SJSA1 (cell line): ENCODE data around the gene SPINK6. TPM values are rescaled to one million over a fixed set of nuclear protein-coding genes. Genes with fewer than 3 reads are reported as not detected.
A peak's percentile ranks its signal among the peaks of the same experiment; 100 is the strongest.

Experiments used
- DNase-seq, 2 experiments: peaks; one replicate each; pipeline ENCODE4 v3.0.0-alpha.2; 2015 to 2020; ENCODE audit warnings: low spot score in 2 of 2, low read depth in 1 of 2
- H3K27ac ChIP-seq: fragments of 250-450 bp; sonication (Bioruptor Pico); 2 replicates; pipeline ENCODE4 v1.5.1; 2020; ENCODE audit warnings: mild to moderate bottlenecking, moderate library complexity
- H3K27me3 ChIP-seq: fragments of 250-450 bp; sonication (Bioruptor Pico); replicated peaks from 2 replicates; pipeline ENCODE4 v1.5.1; 2020; ENCODE audit warnings: mild to moderate bottlenecking, moderate library complexity
- H3K36me3 ChIP-seq: fragments of 250-450 bp; sonication (Bioruptor Pico); 2 replicates; pipeline ENCODE4 v1.5.1; 2020; ENCODE audit warnings: mild to moderate bottlenecking
- H3K4me1 ChIP-seq: fragments of 250-450 bp; sonication (Bioruptor Pico); replicated peaks from 2 replicates; pipeline ENCODE4 v1.6.1; 2021; ENCODE audit warnings: mild to moderate bottlenecking
- H3K4me3 ChIP-seq: fragments of 250-450 bp; sonication (Bioruptor Pico); 2 replicates; pipeline ENCODE4 v1.5.1; 2020; ENCODE audit warnings: mild to moderate bottlenecking
- H3K9me3 ChIP-seq: fragments of 250-450 bp; sonication (Bioruptor Pico); replicated peaks from 2 replicates; pipeline ENCODE4 v1.5.1; 2020; ENCODE audit warnings: mild to moderate bottlenecking
- total RNA-seq: library from RNA; depleted of rRNA; stranded (reverse); fragments of >200 nt; shearing (Covaris generic); gene quantifications from 2 replicates; pipeline ENCODE4 v1.2.3, GENCODE V29; 2014; rRNA removed

SPINK6 gene, protein sequence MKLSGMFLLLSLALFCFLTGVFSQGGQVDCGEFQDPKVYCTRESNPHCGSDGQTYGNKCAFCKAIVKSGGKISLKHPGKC
- total RNA-seq, result not detected in 2 replicates

DNA sequence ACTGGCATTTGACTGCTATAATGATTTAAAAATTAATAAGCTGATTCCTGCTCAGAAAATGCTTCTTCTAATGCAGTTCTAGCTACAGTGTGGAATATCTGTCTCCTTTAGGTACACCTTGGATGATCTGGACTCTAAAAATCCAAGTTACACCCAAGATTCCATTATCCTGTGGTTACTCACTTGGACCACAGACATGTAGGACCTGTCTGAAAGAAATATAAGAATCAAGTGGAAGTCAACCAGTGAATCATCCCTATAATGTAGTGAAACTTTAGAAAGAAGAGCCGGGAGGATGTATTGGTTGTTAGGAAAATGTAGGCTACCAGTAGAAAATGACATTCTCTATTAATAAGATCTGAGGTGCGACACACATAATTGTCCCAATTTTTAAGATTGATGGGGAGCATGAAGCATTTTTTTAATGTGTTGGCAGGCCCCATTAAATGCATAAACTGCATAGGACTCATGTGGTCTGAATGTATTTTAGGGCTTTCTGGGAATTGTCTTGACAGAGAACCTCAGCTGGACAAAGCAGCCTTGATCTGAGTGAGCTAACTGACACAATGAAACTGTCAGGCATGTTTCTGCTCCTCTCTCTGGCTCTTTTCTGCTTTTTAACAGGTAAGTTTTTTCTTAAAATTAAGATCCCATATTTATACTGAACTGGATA lies at the start of gene SPINK6:
TSS of gene SPINK6 (plus strand) at position 512 of the 673 bp plus-strand sequence. CDS start at position 567, 55 bp downstream.
- H3K4me3 ChIP-seq, result no peak within 1 kb of the TSS
- no peak within 1 kb of the TSS for H3K27ac ChIP-seq
- H3K9me3 ChIP-seq, result no peaks in the 10 kb centered on the region; the same call in 1 of the 2 replicates
- no peak for DNase-seq
- no peaks in the 10 kb centered on the region for H3K36me3 ChIP-seq
- no peaks in the 10 kb centered on the region for H3K4me1 ChIP-seq
- no peaks in the 10 kb centered on the region; the same call in 1 of the 2 replicates for H3K27me3 ChIP-seq

DNA sequence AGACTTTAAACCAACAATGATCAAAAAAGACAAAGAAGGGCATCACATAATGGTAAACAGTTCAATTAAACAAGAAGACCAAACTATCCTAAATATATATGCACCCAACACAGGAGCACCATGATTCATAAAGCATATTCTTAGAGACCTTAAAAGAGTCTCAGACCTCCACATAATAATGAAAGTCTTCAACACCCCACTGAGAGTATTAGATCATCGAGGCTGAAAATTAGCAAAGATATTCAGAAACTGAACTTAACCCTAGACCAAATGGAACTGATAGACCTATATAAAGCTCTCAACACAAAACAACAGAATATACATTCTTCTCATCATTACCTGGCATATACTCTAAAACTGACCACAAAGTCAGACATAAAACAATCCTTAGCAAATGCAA lies 46.2 kb upstream of the SPINK6 start:
- H3K4me3 ChIP-seq, result no peak overlapping the region
- no peak for DNase-seq
- no peaks in the 10 kb centered on the region for H3K4me1 ChIP-seq
- H3K36me3 ChIP-seq, result no peaks in the 10 kb centered on the region
- H3K27ac ChIP-seq, result no peak overlapping the region
- no peaks in the 10 kb centered on the region for H3K9me3 ChIP-seq
- no peaks in the 10 kb centered on the region for H3K27me3 ChIP-seq

DNA sequence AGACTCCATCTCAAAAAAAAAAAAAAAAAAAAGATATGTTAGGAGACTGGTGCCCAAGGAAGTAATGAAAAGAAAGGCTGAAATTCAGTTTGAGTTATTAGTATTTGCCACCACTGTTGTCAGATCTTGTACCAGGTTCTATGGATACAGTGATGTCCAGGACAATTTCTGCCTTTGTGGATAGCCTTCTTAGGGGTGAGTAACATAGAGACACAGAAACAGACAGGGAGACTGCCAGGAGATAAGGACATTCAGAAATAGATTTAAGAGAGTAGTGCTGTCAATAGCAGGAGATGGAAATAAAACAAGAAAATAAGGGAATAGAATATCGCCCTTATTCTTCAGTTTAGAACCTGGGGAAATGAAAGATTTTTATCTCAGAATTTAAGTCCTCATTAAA lies 40.8 kb upstream of the SPINK6 start:
- DNase-seq, result no peak
- no peaks in the 10 kb centered on the region for H3K36me3 ChIP-seq
- H3K27ac ChIP-seq, result no peak overlapping the region
- no peaks in the 10 kb centered on the region for H3K9me3 ChIP-seq
- no peaks in the 10 kb centered on the region for H3K27me3 ChIP-seq
- no peaks in the 10 kb centered on the region for H3K4me1 ChIP-seq
- H3K4me3 ChIP-seq, result no peak overlapping the region

DNA sequence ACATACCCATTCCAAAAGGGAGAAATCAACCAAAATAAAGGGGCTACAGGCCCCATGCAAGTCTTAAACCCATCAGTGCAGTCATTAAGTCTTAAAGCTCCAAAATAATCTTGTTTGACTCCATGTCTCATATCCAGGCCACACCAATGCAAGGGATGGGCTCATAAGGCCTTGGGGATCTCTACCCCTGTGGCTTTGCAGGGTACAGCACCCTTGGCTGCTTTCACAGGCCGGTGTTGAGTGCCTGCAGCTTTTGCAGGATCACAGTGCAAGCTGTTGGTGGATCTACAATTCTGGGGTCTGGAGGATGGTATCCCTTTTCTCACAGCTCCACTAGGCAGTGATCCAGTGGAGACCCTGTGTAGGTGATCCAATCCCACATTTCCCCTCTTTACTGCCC lies 39.5 kb upstream of the SPINK6 start:
- Histone ChIP-seq H3K4me3 (no peak overlapping the region), H3K27me3 (no peaks in the 10 kb centered on the region), H3K36me3 (no peaks in the 10 kb centered on the region), H3K4me1 (no peaks in the 10 kb centered on the region), H3K27ac (no peak overlapping the region), H3K9me3 (no peaks in the 10 kb centered on the region)
- DNase-seq, result no peak

DNA sequence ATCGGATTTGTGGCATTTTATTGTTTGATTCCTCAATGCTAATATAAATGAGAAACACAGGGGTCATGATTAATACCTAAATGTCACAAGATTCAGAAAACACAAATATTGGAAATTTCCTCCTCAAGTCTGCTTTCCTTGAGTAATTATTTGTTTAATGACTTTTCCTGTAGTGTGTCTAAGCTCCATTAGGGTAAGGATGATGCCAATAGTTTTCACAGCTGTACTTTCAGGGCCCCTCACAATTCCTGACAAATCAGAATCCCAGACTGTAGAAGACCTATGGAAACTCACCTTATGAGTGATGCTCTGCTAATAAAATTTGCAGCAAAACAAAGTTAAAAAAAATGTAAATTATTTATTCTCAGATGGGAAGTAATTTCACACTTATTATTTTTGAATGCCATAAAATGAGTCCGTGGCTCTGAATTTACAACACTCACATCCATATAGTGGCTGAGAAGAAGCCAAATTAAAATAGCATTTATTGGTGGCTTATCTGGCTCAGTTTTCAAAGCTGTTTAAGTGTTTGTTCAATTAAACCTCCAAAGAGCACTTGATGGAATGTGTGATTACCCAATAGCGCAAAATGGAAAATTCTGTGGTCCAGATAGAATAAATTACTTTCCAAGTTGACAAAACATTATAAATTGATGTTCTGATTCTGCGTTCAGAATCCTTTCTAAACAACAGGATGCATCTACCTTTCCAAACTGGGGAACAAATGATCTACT lies 36.1 kb upstream of the SPINK6 start:
- H3K4me1 ChIP-seq, result no peaks in the 10 kb centered on the region
- H3K9me3 ChIP-seq, result no peaks in the 10 kb centered on the region
- DNase-seq, result no peak

DNA sequence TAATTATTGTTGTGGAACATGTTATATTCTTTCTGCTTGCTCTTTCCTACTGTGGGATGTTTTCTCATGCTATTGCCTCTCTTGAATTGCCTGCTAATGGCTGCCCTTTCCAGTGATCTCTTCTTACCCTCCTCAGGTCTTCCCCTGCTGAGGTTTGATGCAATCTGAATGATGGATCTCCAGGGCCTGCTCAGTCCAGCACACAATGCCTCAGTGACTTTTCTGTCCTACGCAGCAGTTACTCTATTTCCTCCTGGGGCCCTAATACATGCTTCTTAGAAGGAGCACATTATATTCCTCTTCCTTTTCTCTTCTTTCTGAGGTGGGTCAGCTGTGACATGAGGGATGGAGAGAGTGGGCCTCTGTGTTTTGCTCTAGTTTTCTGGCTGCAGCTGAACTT lies 34.6 kb upstream of the SPINK6 start, which contains the start of gene SPINK14:
TSS of gene SPINK14 (plus strand) at position 301 of the 400 bp plus-strand sequence. CDS start 1,187 bp downstream, outside the sequence.
- H3K36me3 ChIP-seq, result no peaks in the 10 kb centered on the region
- DNase-seq, result no peak
- H3K4me1 ChIP-seq, result no peaks in the 10 kb centered on the region
- H3K27ac ChIP-seq, result no peak within 1 kb of the TSS
- H3K9me3 ChIP-seq, result no peaks in the 10 kb centered on the region
- H3K4me3 ChIP-seq, result no peak within 1 kb of the TSS
- no peaks in the 10 kb centered on the region for H3K27me3 ChIP-seq

More for the DNA sequence above, 36.1 kb upstream of the SPINK6 start:
- Histone ChIP-seq H3K27ac (no peak overlapping the region), H3K27me3 (no peaks in the 10 kb centered on the region), H3K4me3 (no peak overlapping the region), H3K36me3 (no peaks in the 10 kb centered on the region)

DNA sequence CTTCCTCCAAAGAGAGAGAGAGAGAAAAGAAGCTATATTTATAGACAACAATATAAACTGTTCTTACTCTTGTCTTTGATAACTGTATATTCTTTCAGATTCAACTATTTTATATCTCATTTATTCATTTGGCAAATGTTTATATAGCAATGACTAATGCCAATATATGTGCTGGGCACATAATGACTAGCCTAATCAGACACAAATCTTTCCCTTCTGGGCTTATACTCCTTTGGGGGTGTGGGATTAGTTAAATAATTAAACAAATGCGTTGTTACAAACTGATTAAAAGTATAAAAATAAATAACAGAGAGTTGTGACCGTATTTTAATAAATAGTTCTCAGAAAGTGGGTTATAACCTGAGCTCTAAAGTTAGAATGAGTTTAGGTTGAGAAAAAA lies 30.5 kb upstream of the SPINK6 start:
- no peak overlapping the region for H3K4me3 ChIP-seq
- H3K27me3 ChIP-seq, result no peaks in the 10 kb centered on the region
- no peaks in the 10 kb centered on the region for H3K9me3 ChIP-seq
- H3K36me3 ChIP-seq, result no peaks in the 10 kb centered on the region
- H3K27ac ChIP-seq, result no peak overlapping the region
- DNase-seq, result no peak
- no peaks in the 10 kb centered on the region for H3K4me1 ChIP-seq

DNA sequence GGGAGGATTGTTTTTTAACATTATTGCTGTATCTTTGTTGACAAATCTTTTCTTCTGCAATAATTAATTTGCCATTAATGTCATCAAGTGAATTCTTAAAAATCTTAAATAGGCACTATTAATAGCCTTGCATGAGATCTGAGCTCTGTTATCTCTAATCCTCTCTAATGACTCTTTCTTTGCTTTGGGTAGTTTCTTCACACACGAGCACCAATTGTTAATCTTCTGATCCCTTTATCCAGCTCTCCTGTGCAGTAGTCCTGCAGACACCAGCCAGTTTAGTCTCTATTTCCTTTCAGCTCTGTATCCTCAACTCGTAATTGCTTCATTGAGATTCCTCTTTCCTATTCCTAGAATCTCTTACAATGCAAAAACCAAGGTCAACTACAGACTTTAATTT lies 26.4 kb upstream of the SPINK6 start:
- Histone ChIP-seq H3K4me3 (no peak overlapping the region), H3K36me3 (no peaks in the 10 kb centered on the region), H3K27ac (no peak overlapping the region), H3K27me3 (no peaks in the 10 kb centered on the region), H3K4me1 (no peaks in the 10 kb centered on the region), H3K9me3 (no peaks in the 10 kb centered on the region)
- DNase-seq, result no peak

DNA sequence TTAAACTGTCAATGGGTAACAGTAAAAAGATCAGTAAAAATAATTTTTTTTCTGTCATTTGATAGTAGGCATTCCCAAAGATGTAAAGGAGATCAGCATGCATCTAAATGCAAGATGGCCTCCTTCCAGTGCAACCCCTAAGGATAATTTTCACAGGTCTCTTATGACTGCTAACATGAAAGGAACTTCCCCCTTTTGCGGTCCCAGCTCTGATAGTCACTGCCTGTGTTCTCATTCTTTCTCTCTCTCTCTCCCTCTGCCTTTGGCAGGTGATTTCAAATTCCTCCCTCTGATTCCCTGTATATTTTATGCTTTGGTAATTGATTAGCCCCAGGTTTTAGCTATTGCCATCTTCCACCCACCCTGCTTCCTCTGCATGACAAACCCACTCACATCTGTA lies 25.6 kb upstream of the SPINK6 start:
- H3K4me3 ChIP-seq, result no peak overlapping the region
- no peaks in the 10 kb centered on the region for H3K4me1 ChIP-seq
- H3K27me3 ChIP-seq, result no peaks in the 10 kb centered on the region
- no peaks in the 10 kb centered on the region for H3K36me3 ChIP-seq
- H3K27ac ChIP-seq, result no peak overlapping the region
- no peak for DNase-seq
- H3K9me3 ChIP-seq, result no peaks in the 10 kb centered on the region

DNA sequence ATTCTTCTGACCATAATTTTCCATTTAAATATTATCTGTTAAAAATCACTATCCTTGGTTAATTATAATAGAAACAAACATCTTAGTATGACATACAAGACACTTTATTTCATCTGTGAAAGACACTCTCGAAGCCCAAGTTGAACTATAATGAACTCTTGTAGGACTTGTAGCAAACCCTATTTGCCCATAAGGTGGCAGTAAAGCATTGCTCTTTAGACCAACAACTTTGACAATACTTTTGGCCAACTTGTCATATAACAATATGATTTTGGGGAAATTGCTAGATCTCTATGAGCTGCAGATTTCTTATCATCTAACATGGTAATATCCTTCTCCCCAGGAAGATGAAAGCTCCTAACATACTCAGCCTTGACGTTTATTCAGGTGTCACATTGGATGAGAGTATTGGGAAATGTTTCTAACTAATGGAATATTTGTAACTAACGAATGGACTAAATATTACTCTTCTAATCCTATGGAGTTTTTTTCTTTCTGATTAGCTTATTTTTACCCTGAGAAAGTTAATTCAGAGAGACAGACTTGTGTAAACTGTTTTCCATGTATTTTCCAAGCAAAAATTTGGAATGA lies 23.5 kb upstream of the SPINK6 start:
- DNase-seq, result peak in 1 of 2 experiments; percentile 22
- H3K4me1 ChIP-seq, result no peaks in the 10 kb centered on the region
- no peak overlapping the region for H3K4me3 ChIP-seq
- H3K9me3 ChIP-seq, result no peaks in the 10 kb centered on the region
- no peaks in the 10 kb centered on the region for H3K36me3 ChIP-seq
- no peaks in the 10 kb centered on the region for H3K27me3 ChIP-seq
- no peak overlapping the region for H3K27ac ChIP-seq

DNA sequence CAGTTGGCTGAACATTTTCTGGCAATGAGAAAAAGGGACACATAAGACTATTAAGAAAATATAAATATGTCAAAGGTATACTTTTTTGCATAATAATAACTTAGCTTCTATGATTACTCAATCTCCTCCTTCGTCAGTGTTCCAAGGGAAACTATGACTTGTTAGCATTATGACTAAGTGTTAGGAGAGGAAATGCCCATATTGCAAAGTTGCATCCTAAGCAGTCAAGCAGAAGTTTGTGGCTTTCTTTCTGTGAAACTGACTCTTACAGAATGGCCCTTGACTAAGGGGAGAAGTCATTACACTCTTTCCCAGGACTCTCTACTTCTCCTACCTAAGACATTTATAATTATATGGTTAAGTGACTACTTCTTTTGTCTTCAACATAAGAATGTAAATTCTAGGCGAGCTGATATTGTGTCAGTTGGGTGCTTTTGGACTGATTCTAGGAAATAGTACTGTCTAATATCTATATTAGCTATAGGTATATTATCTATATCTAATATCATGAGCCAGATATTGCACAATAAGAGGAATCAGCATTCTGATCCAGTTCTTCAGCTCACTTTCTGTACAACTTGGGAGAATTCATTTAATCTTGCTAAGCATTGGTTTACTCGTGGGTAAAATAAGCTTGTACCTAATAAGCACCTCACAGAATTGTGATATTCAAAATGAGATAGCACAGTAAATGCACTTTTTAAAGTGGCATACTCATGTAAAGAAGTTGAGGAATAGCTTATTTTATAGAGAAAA lies 16.4 kb upstream of the SPINK6 start:
- Histone ChIP-seq H3K27ac (no peak overlapping the region), H3K9me3 (no peaks in the 10 kb centered on the region), H3K4me1 (no peaks in the 10 kb centered on the region), H3K27me3 (no peaks in the 10 kb centered on the region), H3K36me3 (no peaks in the 10 kb centered on the region), H3K4me3 (no peak overlapping the region)
- DNase-seq, result no peak

DNA sequence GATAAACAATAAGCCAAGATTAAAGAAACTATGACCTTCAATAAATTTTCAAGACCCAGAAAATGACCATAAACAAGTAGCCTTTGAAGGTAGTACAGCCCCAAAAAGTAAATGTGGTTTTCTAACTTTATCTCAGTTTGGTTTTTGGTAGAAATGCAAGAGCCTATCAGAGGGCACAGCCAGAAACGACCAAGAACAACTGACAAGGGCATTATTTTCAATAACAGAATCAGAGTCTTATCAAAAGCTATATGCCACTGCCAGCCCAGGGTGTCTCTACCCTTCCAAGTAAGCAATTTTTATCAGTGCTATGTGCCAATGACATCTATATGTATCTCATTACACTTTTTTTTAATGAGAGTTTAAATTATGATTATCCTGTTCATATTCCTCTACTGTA lies 11.8 kb upstream of the SPINK6 start:
- H3K9me3 ChIP-seq, result no peaks in the 10 kb centered on the region
- no peak overlapping the region for H3K4me3 ChIP-seq
- H3K36me3 ChIP-seq, result no peaks in the 10 kb centered on the region
- no peaks in the 10 kb centered on the region for H3K27me3 ChIP-seq
- no peak overlapping the region for H3K27ac ChIP-seq
- no peaks in the 10 kb centered on the region for H3K4me1 ChIP-seq
- DNase-seq, result no peak

DNA sequence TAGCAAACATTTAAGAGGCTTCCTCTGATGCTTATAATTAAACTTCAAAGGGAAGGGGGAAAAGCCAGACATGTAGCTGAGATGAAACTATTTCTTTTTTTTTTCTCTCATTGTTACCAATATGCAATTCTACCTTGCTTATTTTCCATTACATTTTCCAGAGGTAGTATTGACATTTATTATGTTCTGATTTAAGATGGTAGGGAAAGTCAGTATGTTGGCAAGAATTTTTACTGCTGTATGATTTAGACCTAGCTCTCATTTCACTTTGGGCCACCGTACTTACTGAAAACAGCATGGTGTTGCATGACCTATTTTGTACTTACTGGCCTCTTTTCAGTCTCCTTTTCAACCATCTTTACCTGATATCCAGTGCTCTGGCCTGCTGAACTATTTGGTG lies 9.6 kb upstream of the SPINK6 start:
- no peak for DNase-seq
- Histone ChIP-seq H3K27me3 (no peaks in the 10 kb centered on the region), H3K4me1 (no peaks in the 10 kb centered on the region), H3K4me3 (no peak overlapping the region), H3K27ac (no peak overlapping the region), H3K9me3 (no peaks in the 10 kb centered on the region), H3K36me3 (no peaks in the 10 kb centered on the region)
